Cerebellar cortex (tissue), 1 donor: ENCODE data around the gene CYGB.
"Not testable (repeated sequence)": the region's sequence is repeated elsewhere in the genome, so short reads cannot be mapped to it uniquely, and the experiment has no call there.

Source experiments
- DNase-seq: peaks from one replicate; pipeline ENCODE4 v3.0.0-alpha.2; 2015; ENCODE audit warnings: low spot score

CYGB gene

GRCh38 chr17:76567634-76568432, 30.3 kb upstream of the CYGB start:
- peak; percentile 61 for DNase-seq

- peak; percentile 34 for DNase-seq
Observed at GRCh38 chr17:76566988-76567431, 29.5 kb upstream of the CYGB start.

- DNase-seq: no peak
Observed at GRCh38 chr17:76566613-76566943, 29.1 kb upstream of the CYGB start.

GRCh38 chr17:76565728-76566612, 28.5 kb upstream of the CYGB start:
- peak; percentile 46 for DNase-seq

GRCh38 chr17:76564991-76565727, 27.6 kb upstream of the CYGB start:
- DNase-seq: not testable (repeated sequence)

- DNase-seq: not testable (repeated sequence)
Observed at GRCh38 chr17:76563359-76563758, 25.9 kb upstream of the CYGB start.

GRCh38 chr17:76562734-76563148, 25.2 kb upstream of the CYGB start:
- DNase-seq: no peak

GRCh38 chr17:76561799-76562268, 24.3 kb upstream of the CYGB start:
- no peak for DNase-seq

- DNase-seq: no peak
Observed at GRCh38 chr17:76561332-76561731, 23.8 kb upstream of the CYGB start.

- no peak for DNase-seq
Observed at GRCh38 chr17:76560877-76561221, 23.3 kb upstream of the CYGB start.

- DNase-seq: no peak
Observed at GRCh38 chr17:76560036-76560876, 22.7 kb upstream of the CYGB start.

- not testable (repeated sequence) for DNase-seq
Observed at GRCh38 chr17:76559460-76559859, 22.0 kb upstream of the CYGB start.

GRCh38 chr17:76558198-76559095, 20.9 kb upstream of the CYGB start:
- peak; percentile 36 for DNase-seq

- peak; percentile 95 for DNase-seq
Observed at GRCh38 chr17:76557368-76558197, 20.1 kb upstream of the CYGB start.

- DNase-seq: no peak
Observed at GRCh38 chr17:76556765-76557367, 19.4 kb upstream of the CYGB start.

- peak; percentile 96 for DNase-seq
Observed at GRCh38 chr17:76554131-76554530, 16.6 kb upstream of the CYGB start.

- no peak for DNase-seq
Observed at GRCh38 chr17:76553178-76553908, 15.8 kb upstream of the CYGB start.

- DNase-seq: no peak
Observed at GRCh38 chr17:76551685-76552084, 14.2 kb upstream of the CYGB start.
